Parathyroid adenoma (tissue), 2 donors: ENCODE data around the gene SHISA7.
"Not testable (repeated sequence)": the region's sequence is repeated elsewhere in the genome, so short reads cannot be mapped to it uniquely, and the experiment has no call there.

Experiments
- H2AFZ ChIP-seq: fragments of 300-600 bp; sonication (generic); one replicate; pipeline ENCODE4 v1.7.0; 2017; ENCODE audit warnings: antibody characterized with exemption, mild to moderate bottlenecking
- H3K27ac ChIP-seq: fragments of 300-600 bp; sonication (generic); one replicate; pipeline ENCODE4 v1.7.0; 2017
- H3K27me3 ChIP-seq: fragments of 300-600 bp; sonication (generic); one replicate; pipeline ENCODE4 v1.7.0; 2017; ENCODE audit warnings: low read length; ENCODE audit not compliant: control insufficient read depth, insufficient read depth
- H3K36me3 ChIP-seq: fragments of 300-600 bp; sonication (generic); one replicate; pipeline ENCODE4 v1.7.0; 2017; ENCODE audit warnings: low read length; ENCODE audit not compliant: control insufficient read depth, insufficient read depth
- H3K4me1 ChIP-seq: fragments of 300-600 bp; sonication (generic); one replicate; pipeline ENCODE4 v1.7.0; 2017; ENCODE audit warnings: control low read depth
- H3K4me2 ChIP-seq: fragments of 300-600 bp; sonication (generic); one replicate; pipeline ENCODE4 v1.7.0; 2017; ENCODE audit warnings: low read length
- H3K4me3 ChIP-seq: fragments of 300-600 bp; sonication (generic); one replicate; pipeline ENCODE4 v1.7.0; 2017; ENCODE audit warnings: low read depth, low read length
- H3K79me2 ChIP-seq: fragments of 300-600 bp; sonication (generic); one replicate; pipeline ENCODE4 v1.7.0; 2017; ENCODE audit warnings: control low read depth
- H3K9ac ChIP-seq: fragments of 300-600 bp; sonication (generic); one replicate; pipeline ENCODE4 v1.7.0; 2017; ENCODE audit warnings: mild to moderate bottlenecking
- H3K9me3 ChIP-seq: fragments of 300-600 bp; sonication (generic); one replicate; pipeline ENCODE4 v1.7.0; 2017; ENCODE audit warnings: low read length; ENCODE audit not compliant: control insufficient read depth
- CTCF ChIP-seq: fragments of 300-600 bp; sonication (generic); IDR thresholded peaks from one replicate; pipeline ENCODE4 v1.7.0; 2017; ENCODE audit warnings: antibody characterized with exemption, mild to moderate bottlenecking
- donor health status: primary hyperparathyroidism.

The SHISA7 gene

GRCh38 chr19:55431183-55431582 is 11.9 kb downstream of the SHISA7 start:
- Histone ChIP-seq H2AFZ (no peak overlapping the region), H3K4me3 (no peak overlapping the region), H3K36me3 (no peaks in the 10 kb centered on the region), H3K27ac (no peak overlapping the region), H3K79me2 (no peaks in the 10 kb centered on the region), H3K9me3 (no peaks in the 10 kb centered on the region), H3K4me2 (no peak overlapping the region), H3K4me1 (no peaks in the 10 kb centered on the region), H3K9ac (no peak overlapping the region), H3K27me3 (peaks cover 8% of the 10 kb centered on the region)
- no peak for TF ChIP-seq CTCF

- H3K4me2 ChIP-seq: no peak overlapping the region
- H3K27me3 ChIP-seq: no peaks in the 10 kb centered on the region
- H3K9me3 ChIP-seq: no peaks in the 10 kb centered on the region
- H3K9ac ChIP-seq: no peak overlapping the region
- no peak overlapping the region for H3K4me3 ChIP-seq
- H2AFZ ChIP-seq: no peak overlapping the region
- no peak for TF ChIP-seq CTCF
- no peak overlapping the region for H3K27ac ChIP-seq
- H3K4me1 ChIP-seq: no peaks in the 10 kb centered on the region
- no peaks in the 10 kb centered on the region for H3K36me3 ChIP-seq
- H3K79me2 ChIP-seq: no peaks in the 10 kb centered on the region
These were observed 17.1 kb downstream of the SHISA7 start for GRCh38 chr19:55426042-55426441.

- Histone ChIP-seq H3K9me3 (no peaks in the 10 kb centered on the region), H3K4me2 (no peak overlapping the region), H3K9ac (no peak overlapping the region), H3K27ac (no peak overlapping the region), H3K79me2 (no peaks in the 10 kb centered on the region), H3K36me3 (no peaks in the 10 kb centered on the region), H2AFZ (no peak overlapping the region), H3K4me1 (no peaks in the 10 kb centered on the region), H3K27me3 (no peaks in the 10 kb centered on the region), H3K4me3 (no peak overlapping the region)
- no peak for TF ChIP-seq CTCF
These were observed 18.6 kb downstream of the SHISA7 start for GRCh38 chr19:55424518-55424917.

- Histone ChIP-seq H3K36me3 (no peaks in the 10 kb centered on the region), H3K27ac (no peak overlapping the region), H3K79me2 (no peaks in the 10 kb centered on the region), H3K9ac (no peak overlapping the region), H3K4me1 (no peaks in the 10 kb centered on the region), H3K4me2 (no peak overlapping the region), H3K9me3 (no peaks in the 10 kb centered on the region), H2AFZ (no peak overlapping the region), H3K27me3 (no peaks in the 10 kb centered on the region), H3K4me3 (no peak overlapping the region)
- TF ChIP-seq CTCF: no peak
These were observed 19.7 kb downstream of the SHISA7 start for GRCh38 chr19:55423225-55424005.

GRCh38 chr19:55421281-55421680 is 21.8 kb downstream of the SHISA7 start:
- H3K27me3 ChIP-seq: not testable (repeated sequence)

More at GRCh38 chr19:55421281-55421680, 21.8 kb downstream of the SHISA7 start:
- H3K4me2 ChIP-seq, H3K4me1 ChIP-seq, H3K9me3 ChIP-seq, H3K36me3 ChIP-seq, H2AFZ ChIP-seq, H3K79me2 ChIP-seq, H3K9ac ChIP-seq, H3K4me3 ChIP-seq, H3K27ac ChIP-seq: not testable (repeated sequence)
